ENCODE data around the gene ACIN1.

ACIN1 gene

GRCh38 chr14:23056145-23056955, 38.6 kb downstream of the ACIN1 start:
- DNase-seq, result peak; percentile 65 to 77

- DNase-seq, result no peak
Measured at GRCh38 chr14:23055621-23056144, 39.3 kb downstream of the ACIN1 start.

GRCh38 chr14:23055147-23055550, 39.8 kb downstream of the ACIN1 start:
- DNase-seq, result no peak

GRCh38 chr14:23054000-23054811, 40.7 kb downstream of the ACIN1 start:
- DNase-seq, result no peak

GRCh38 chr14:23053426-23053825, 41.5 kb downstream of the ACIN1 start:
- no peak for DNase-seq

GRCh38 chr14:23052671-23053070, 42.3 kb downstream of the ACIN1 start:
- no peak for DNase-seq

GRCh38 chr14:23052182-23052623, 42.7 kb downstream of the ACIN1 start:
- no peak for DNase-seq

GRCh38 chr14:23051141-23052057, 43.5 kb downstream of the ACIN1 start:
- DNase-seq, result peak; percentile 16 to 25

- no peak for DNase-seq
Measured at GRCh38 chr14:23049011-23049410, 45.9 kb downstream of the ACIN1 start.

GRCh38 chr14:23047751-23048693, 46.9 kb downstream of the ACIN1 start:
- no peak for DNase-seq

- no peak for DNase-seq
Measured at GRCh38 chr14:23047034-23047634, 47.8 kb downstream of the ACIN1 start.

- no peak for DNase-seq
Measured at GRCh38 chr14:23045419-23046357, 49.2 kb downstream of the ACIN1 start.

GRCh38 chr14:23044840-23045239, 50.1 kb downstream of the ACIN1 start:
- no peak for DNase-seq

GRCh38 chr14:23043754-23044153, 51.2 kb downstream of the ACIN1 start:
- no peak for DNase-seq

- DNase-seq, result no peak
Measured at GRCh38 chr14:23043145-23043544, 51.8 kb downstream of the ACIN1 start.

- DNase-seq, result no peak
Measured at GRCh38 chr14:23042162-23042965, 52.6 kb downstream of the ACIN1 start, which contains the start of gene PSMB11. TSS of gene PSMB11 (plus strand) at chr14:23042212. CDS start at chr14:23042226, 14 bp downstream.

- DNase-seq, result no peak
Measured at GRCh38 chr14:23041729-23042128, 53.2 kb downstream of the ACIN1 start.

- DNase-seq, result no peak
Measured at GRCh38 chr14:23040100-23040499, 54.8 kb downstream of the ACIN1 start.

All from inflammatory macrophage treated with lipopolysaccharide for 1 hour (primary cell).